H9 (cell line): Measurements from ENCODE around the gene ITGB2. TPM values are rescaled to one million over a fixed set of nuclear protein-coding genes. Genes with fewer than 3 reads are reported as not detected.
A peak's percentile ranks its signal among the peaks of the same experiment; 100 is the strongest.

Experiments
- DNase-seq: peaks from one replicate; pipeline ENCODE4 v3.0.0-alpha.2; 2017
- H2AFZ ChIP-seq: one replicate; pipeline ENCODE4 v1.6.1; 2013; ENCODE audit warnings: mild to moderate bottlenecking, low read length, control low read depth, moderate library complexity
- H2AK5ac ChIP-seq: 2 replicates; pipeline ENCODE4 v1.6.1; 2013; ENCODE audit warnings: low read length, control low read depth, mixed read lengths; ENCODE audit not compliant: insufficient read length
- H2BK120ac ChIP-seq: one replicate; pipeline ENCODE4 v1.6.1; 2013; ENCODE audit warnings: low read depth, mild to moderate bottlenecking, low read length, control low read depth, inconsistent platforms; ENCODE audit not compliant: poor library complexity, severe bottlenecking
- H2BK12ac ChIP-seq: 2 replicates; pipeline ENCODE4 v1.6.1; 2013; ENCODE audit warnings: low read length, control low read depth, mixed read lengths, low read depth; ENCODE audit not compliant: insufficient read length
- H2BK15ac ChIP-seq: 2 replicates; pipeline ENCODE4 v1.6.1; 2013; ENCODE audit warnings: low read depth, low read length, control low read depth
- H2BK20ac ChIP-seq: one replicate; pipeline ENCODE4 v1.6.1; 2013; ENCODE audit warnings: low read depth, mild to moderate bottlenecking, low read length, control low read depth, inconsistent platforms; ENCODE audit not compliant: poor library complexity, severe bottlenecking
- H2BK5ac ChIP-seq: 2 replicates; pipeline ENCODE4 v1.6.1; 2013; ENCODE audit warnings: low read length, control low read depth, mixed read lengths; ENCODE audit not compliant: insufficient read length
- H3K14ac ChIP-seq: 2 replicates; pipeline ENCODE4 v1.6.1; 2013; ENCODE audit warnings: low read length, control low read depth; ENCODE audit not compliant: insufficient read depth
- H3K18ac ChIP-seq: 2 replicates; pipeline ENCODE4 v1.6.1; 2013; ENCODE audit warnings: low read depth, mild to moderate bottlenecking, mixed read lengths, low read length, control low read depth; ENCODE audit not compliant: insufficient read length
- H3K23ac ChIP-seq: 2 replicates; pipeline ENCODE4 v1.6.1; 2013; ENCODE audit warnings: low read length, control low read depth, mixed read lengths, low read depth; ENCODE audit not compliant: insufficient read length
- H3K23me2 ChIP-seq: 2 replicates; pipeline ENCODE4 v1.6.1; 2013; ENCODE audit warnings: low read depth, mild to moderate bottlenecking, mixed read lengths, low read length, control low read depth; ENCODE audit not compliant: insufficient read length, poor library complexity, severe bottlenecking
- H3K27ac ChIP-seq: 2 replicates; pipeline ENCODE4 v1.5.1; 2013; ENCODE audit warnings: low read length, control low read depth, mixed read lengths, low read depth; ENCODE audit not compliant: insufficient read length
- H3K27me3 ChIP-seq: 2 replicates; pipeline ENCODE4 v1.6.1; 2013; ENCODE audit warnings: low read length, control low read depth, inconsistent platforms; ENCODE audit not compliant: insufficient read depth
- H3K4ac ChIP-seq: 2 replicates; pipeline ENCODE4 v1.6.1; 2013; ENCODE audit warnings: low read depth, mild to moderate bottlenecking, control low read depth, inconsistent platforms, low read length, moderate library complexity
- H3K4me1 ChIP-seq: 2 replicates; pipeline ENCODE4 v1.6.1; 2013; ENCODE audit warnings: low read length, control low read depth, inconsistent platforms; ENCODE audit not compliant: insufficient read depth
- H3K4me2 ChIP-seq: 2 replicates; pipeline ENCODE4 v1.6.1; 2013; ENCODE audit warnings: low read length, control low read depth, mixed read lengths; ENCODE audit not compliant: insufficient read length, insufficient read depth
- H3K56ac ChIP-seq: 2 replicates; pipeline ENCODE4 v1.6.1; 2013; ENCODE audit warnings: low read depth, mild to moderate bottlenecking, mixed read lengths, low read length, control low read depth; ENCODE audit not compliant: insufficient read length
- H3K79me1 ChIP-seq: 2 replicates; pipeline ENCODE4 v1.6.1; 2013; ENCODE audit warnings: low read depth, mild to moderate bottlenecking, moderate library complexity, low read length, control low read depth, inconsistent platforms; ENCODE audit not compliant: insufficient read depth, poor library complexity, severe bottlenecking
- H3K79me2 ChIP-seq: 2 replicates; pipeline ENCODE4 v1.6.1; 2013; ENCODE audit warnings: low read length, control low read depth, inconsistent platforms; ENCODE audit not compliant: insufficient read depth
- H3K9ac ChIP-seq: 2 replicates; pipeline ENCODE4 v1.6.1; 2013; ENCODE audit warnings: low read length, control low read depth, mixed read lengths; ENCODE audit not compliant: insufficient read length; ENCODE audit errors: extremely low read depth
- H3K9me3 ChIP-seq: one replicate; pipeline ENCODE4 v1.6.1; 2013; ENCODE audit warnings: low read depth, low read length, inconsistent platforms; ENCODE audit not compliant: control insufficient read depth
- H3T11ph ChIP-seq: one replicate; pipeline ENCODE4 v1.6.1; 2013; ENCODE audit warnings: mild to moderate bottlenecking, low read length, control low read depth, inconsistent platforms
- H4K20me1 ChIP-seq: one replicate; pipeline ENCODE4 v1.6.1; 2013; ENCODE audit not compliant: control insufficient read depth, insufficient read length, insufficient read depth
- H4K5ac ChIP-seq: 2 replicates; pipeline ENCODE4 v1.6.1; 2013; ENCODE audit warnings: low read depth, mild to moderate bottlenecking, mixed read lengths, low read length, control low read depth; ENCODE audit not compliant: insufficient read length
- H4K8ac ChIP-seq: replicated peaks from 2 replicates; pipeline ENCODE4 v1.6.1; 2013; ENCODE audit warnings: low read length, control low read depth, mixed read lengths, low read depth; ENCODE audit not compliant: insufficient read length
- H4K91ac ChIP-seq: 2 replicates; pipeline ENCODE4 v1.6.1; 2013; ENCODE audit warnings: low read depth, mild to moderate bottlenecking, moderate library complexity, mixed read lengths, low read length, control low read depth; ENCODE audit not compliant: insufficient read length
- H3K27ac Mint-ChIP-seq, 3 experiments: 2 replicates in 2 of 3; 3 replicates in 1 of 3; pipeline ENCODE4 v1.8.0; 2020 to 2021; ENCODE audit warnings: mixed read lengths in 3 of 3, mild to moderate bottlenecking in 1 of 3, moderate library complexity in 1 of 3
- H3K27me3 Mint-ChIP-seq: 2 replicates; pipeline ENCODE4 v1.8.0; 2021; ENCODE audit warnings: low read depth, mild to moderate bottlenecking, moderate library complexity, mixed read lengths
- H3K36me3 Mint-ChIP-seq, 3 experiments: 2 replicates in 2 of 3; 3 replicates in 1 of 3; pipeline ENCODE4 v1.8.0; 2020 to 2021; ENCODE audit warnings: low read depth in 3 of 3, mixed read lengths in 3 of 3; ENCODE audit not compliant: insufficient read depth in 1 of 3
- H3K4me1 Mint-ChIP-seq, 2 experiments: 2 replicates each; pipeline ENCODE4 v1.8.0; 2020; ENCODE audit warnings: mixed read lengths in 2 of 2
- H3K4me3 Mint-ChIP-seq, 2 experiments: 2 replicates in 1 of 2; 3 replicates in 1 of 2; pipeline ENCODE4 v1.8.0; 2020 to 2021; ENCODE audit warnings: mild to moderate bottlenecking in 2 of 2, mixed read lengths in 2 of 2, moderate library complexity in 1 of 2
- H3K9me3 Mint-ChIP-seq, 2 experiments: 2 replicates in 1 of 2; 3 replicates in 1 of 2; pipeline ENCODE4 v1.8.0; 2020; ENCODE audit warnings: mild to moderate bottlenecking in 2 of 2, mixed read lengths in 2 of 2, moderate library complexity in 1 of 2
- WGBS: extraction: QIAGEN DNeasy Blood & Tissue Kit; methylation state at CpG from one replicate; pipeline ENCODE4 v1.1.7; 2013; ENCODE audit warnings: missing lambda C conversion rate, low lambda C conversion rate, mixed read lengths; ENCODE audit not compliant: insufficient read length; ENCODE audit errors: extremely low coverage; 5-methylcytosine and 5-hydroxymethylcytosine counted together
- total RNA-seq: library from RNA; stranded (reverse); gene quantifications from 2 replicates; pipeline ENCODE4 v1.2.1, GENCODE V29; 2021
- TF ChIP-seq, protein P1 (sequence below): fragments of 200-600 bp; sonication (generic); conservative IDR thresholded peaks from 3 replicates; pipeline ENCODE4 v1.8.0; 2021; ENCODE audit warnings: antibody characterized with exemption, mild to moderate bottlenecking

ITGB2 gene
- total RNA-seq, 1 experiment from 2014 or later = 1.1 TPM

DNA sequence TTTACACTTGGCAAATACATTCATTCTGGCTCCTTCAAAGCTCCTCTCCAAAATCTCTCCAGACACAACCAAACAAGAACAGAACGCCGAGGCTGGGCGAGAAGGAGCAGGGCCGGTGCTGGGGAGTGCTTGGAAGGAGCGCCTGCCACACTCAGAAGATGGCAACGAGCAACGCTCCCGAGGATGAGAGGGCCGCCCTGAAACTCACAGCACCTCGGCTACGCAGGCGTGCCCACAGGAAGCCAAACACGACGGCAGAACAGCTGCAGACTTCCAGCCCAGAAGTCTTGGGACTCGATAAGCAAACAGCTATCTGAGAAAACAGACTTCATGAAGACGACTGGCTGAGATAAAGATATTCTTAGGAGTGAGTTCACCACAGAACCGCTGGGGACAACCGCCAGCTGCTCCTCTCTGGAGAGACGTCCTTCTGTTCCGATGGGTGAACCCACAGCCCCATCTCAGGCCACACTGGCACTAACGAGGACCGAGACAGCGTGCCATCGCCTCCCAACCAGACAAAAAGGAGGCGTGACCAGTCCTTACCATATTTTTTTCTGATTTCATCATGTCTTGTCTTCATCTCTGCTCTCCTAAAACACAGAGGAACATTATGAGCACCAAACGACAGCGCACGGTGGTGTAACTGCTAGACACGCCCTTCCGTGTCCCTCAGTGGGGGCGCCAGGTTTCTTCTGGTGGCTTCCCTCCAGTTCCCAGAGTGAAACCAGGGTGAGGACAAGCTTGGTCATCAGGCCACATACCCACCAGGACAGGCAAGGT is 65.8 kb downstream of the ITGB2 start:
- H3K27ac ChIP-seq = no peak overlapping the region
- Mint-ChIP-seq H3K27ac (peak overlapping the region in 1 of 3 experiments; percentile 14; a peak in 1 of 7 replicates), H3K36me3 (peaks cover 44 to 87% (median 75%) of the 10 kb centered on the region in 3 experiments; a peak in 6 of 7 replicates), H3K9me3 (no peaks in the 10 kb centered on the region), H3K27me3 (no peaks in the 10 kb centered on the region), H3K4me3 (no peak overlapping the region), H3K4me1 (no peaks in the 10 kb centered on the region)
- H3K79me2 ChIP-seq = peaks cover 7% of the 10 kb centered on the region; the same call in 1 of the 2 replicates
- no peak overlapping the region for H3K23ac ChIP-seq
- no peak overlapping the region for H3K56ac ChIP-seq
- no peaks in the 10 kb centered on the region for H3K23me2 ChIP-seq
- H2BK120ac ChIP-seq = no peak overlapping the region
- H2AK5ac ChIP-seq = no peak overlapping the region
- no peak overlapping the region for H3K18ac ChIP-seq
- no peak overlapping the region for H3K9ac ChIP-seq
- H2BK5ac ChIP-seq = no peak overlapping the region
- H3K4ac ChIP-seq = no peak overlapping the region
- no peak overlapping the region for H3T11ph ChIP-seq
- H4K8ac ChIP-seq = no peak overlapping the region
- no peak overlapping the region for H4K91ac ChIP-seq
- WGBS = no CpG with 5 or more reads among the region's 31 CpGs
- no peaks in the 10 kb centered on the region for H3K27me3 ChIP-seq
- TF ChIP-seq, protein P1, sequence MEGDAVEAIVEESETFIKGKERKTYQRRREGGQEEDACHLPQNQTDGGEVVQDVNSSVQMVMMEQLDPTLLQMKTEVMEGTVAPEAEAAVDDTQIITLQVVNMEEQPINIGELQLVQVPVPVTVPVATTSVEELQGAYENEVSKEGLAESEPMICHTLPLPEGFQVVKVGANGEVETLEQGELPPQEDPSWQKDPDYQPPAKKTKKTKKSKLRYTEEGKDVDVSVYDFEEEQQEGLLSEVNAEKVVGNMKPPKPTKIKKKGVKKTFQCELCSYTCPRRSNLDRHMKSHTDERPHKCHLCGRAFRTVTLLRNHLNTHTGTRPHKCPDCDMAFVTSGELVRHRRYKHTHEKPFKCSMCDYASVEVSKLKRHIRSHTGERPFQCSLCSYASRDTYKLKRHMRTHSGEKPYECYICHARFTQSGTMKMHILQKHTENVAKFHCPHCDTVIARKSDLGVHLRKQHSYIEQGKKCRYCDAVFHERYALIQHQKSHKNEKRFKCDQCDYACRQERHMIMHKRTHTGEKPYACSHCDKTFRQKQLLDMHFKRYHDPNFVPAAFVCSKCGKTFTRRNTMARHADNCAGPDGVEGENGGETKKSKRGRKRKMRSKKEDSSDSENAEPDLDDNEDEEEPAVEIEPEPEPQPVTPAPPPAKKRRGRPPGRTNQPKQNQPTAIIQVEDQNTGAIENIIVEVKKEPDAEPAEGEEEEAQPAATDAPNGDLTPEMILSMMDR = no peak
- H2AFZ ChIP-seq = no peak overlapping the region
- no peaks in the 10 kb centered on the region for H3K79me1 ChIP-seq
- no peaks in the 10 kb centered on the region for H4K20me1 ChIP-seq
- H2BK12ac ChIP-seq = no peak overlapping the region
- no peak overlapping the region for H3K14ac ChIP-seq
- DNase-seq = no peak
- no peaks in the 10 kb centered on the region for H3K4me1 ChIP-seq
- H2BK15ac ChIP-seq = no peak overlapping the region
- H4K5ac ChIP-seq = no peak overlapping the region
- no peak overlapping the region for H2BK20ac ChIP-seq
- H3K4me2 ChIP-seq = no peak overlapping the region
- no peaks in the 10 kb centered on the region for H3K9me3 ChIP-seq
